Measurements from ENCODE around the gene MOB3A. TPM values are rescaled to one million over a fixed set of nuclear protein-coding genes. Genes with fewer than 3 reads are reported as not detected.
A peak's percentile ranks its signal among the peaks of the same experiment; 100 is the strongest.
"Not testable (repeated sequence)": the region's sequence is repeated elsewhere in the genome, so short reads cannot be mapped to it uniquely, and the experiment has no call there.

Gene MOB3A
- total and polyA plus RNA-seq, 2 donors (not counting 1 experiment from before 2014, with no cell fraction given) = 17.2 to 34.8 TPM

DNA sequence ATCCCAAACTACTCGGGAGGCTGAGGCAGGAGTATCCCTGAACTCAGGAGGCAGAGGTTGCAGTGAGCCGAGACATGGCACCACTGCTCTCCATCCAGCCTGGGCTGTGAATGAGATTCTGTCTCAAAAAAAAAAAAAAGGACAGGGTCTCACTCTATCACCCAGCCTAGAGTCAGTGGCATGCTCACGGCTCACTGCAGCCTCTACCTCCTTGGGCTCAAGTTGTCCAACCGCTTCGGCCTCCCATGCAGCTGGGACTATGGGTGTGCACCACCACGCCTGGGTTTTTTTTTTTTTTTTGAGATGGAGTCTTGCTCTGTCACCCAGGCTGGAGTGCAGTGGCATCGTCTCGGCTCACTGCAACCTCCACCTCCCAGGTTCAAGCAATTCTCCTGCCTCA lies 59.7 kb downstream of the MOB3A start:
- DNase-seq (ENCODE audit: low read depth in 2 of 2) = no peak
- no peak overlapping the region for H3K4me3 ChIP-seq (replicated peaks in 1 of 4; ENCODE audit: control extremely low read depth in 1 of 4, insufficient read depth in 1 of 4, low read depth in 3 of 4, low read length in 4 of 4)
- peaks cover 9% of the 10 kb centered on the region for H3K36me3 ChIP-seq (ENCODE audit: control insufficient read depth, insufficient read depth, low read length)
- H3K4me2 ChIP-seq (ENCODE audit: extremely low read depth, insufficient read depth, low read length) = no peak overlapping the region
- H3K9ac ChIP-seq (ENCODE audit: insufficient read depth, low read length) = no peak overlapping the region
- no peaks in the 10 kb centered on the region for H4K20me1 ChIP-seq (ENCODE audit: control insufficient read depth, extremely low read depth, insufficient read depth, low read length)
- H2AFZ ChIP-seq (ENCODE audit: low read length) = no peak overlapping the region
- no peaks in the 10 kb centered on the region for H3K79me2 ChIP-seq (ENCODE audit: control insufficient read depth, insufficient read depth, low read length)
- H3K27me3 ChIP-seq (ENCODE audit: control insufficient read depth, insufficient read depth, low read length) = no peaks in the 10 kb centered on the region
- TF ChIP-seq EZH2 (IDR thresholded peaks at IDR 0.05; ENCODE audit: low read length, missing control alignments) (no peak), CTCF (conservative IDR thresholded peaks at IDR 0.05 in 1 of 2, IDR thresholded peaks at IDR 0.05 in 1 of 2; ENCODE audit: low read depth in 1 of 2, low read length in 2 of 2) (no peak)
- H3K9me3 ChIP-seq (ENCODE audit: control insufficient read depth, insufficient read depth, low read depth, low read length) = no peaks in the 10 kb centered on the region
- H3K4me1 ChIP-seq (ENCODE audit: control insufficient read depth, extremely low read depth, insufficient read depth, low read length) = peaks cover 10% of the 10 kb centered on the region
- no peak overlapping the region for H3K27ac ChIP-seq (ENCODE audit: insufficient read depth, low read length)

DNA sequence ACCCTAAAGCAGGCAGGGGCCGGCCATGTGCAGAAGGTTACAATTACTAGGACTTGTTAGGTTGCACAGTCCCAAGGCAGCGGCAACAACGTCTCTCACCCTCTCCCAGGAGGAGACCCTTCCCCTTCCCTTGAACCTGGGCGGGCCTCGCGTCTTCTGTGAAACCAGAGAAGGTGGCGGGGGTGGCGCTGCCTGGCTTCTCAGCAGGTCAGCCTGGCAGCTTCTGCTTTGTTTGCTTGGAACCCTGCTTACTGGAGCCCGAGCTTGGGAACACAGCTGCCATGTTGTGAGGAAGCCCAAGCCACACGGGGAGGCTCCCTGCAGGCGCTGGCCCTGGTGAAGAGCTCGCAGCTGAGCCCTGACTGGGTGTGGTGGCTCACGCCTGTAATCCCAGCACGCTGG lies 60.5 kb downstream of the MOB3A start:
- Histone ChIP-seq H4K20me1 (ENCODE audit: control insufficient read depth, extremely low read depth, insufficient read depth, low read length) (no peaks in the 10 kb centered on the region), H3K9me3 (ENCODE audit: control insufficient read depth, insufficient read depth, low read depth, low read length) (no peaks in the 10 kb centered on the region), H3K36me3 (ENCODE audit: control insufficient read depth, insufficient read depth, low read length) (peaks cover 5% of the 10 kb centered on the region), H3K4me3 (replicated peaks in 1 of 4; ENCODE audit: control extremely low read depth in 1 of 4, insufficient read depth in 1 of 4, low read depth in 3 of 4, low read length in 4 of 4) (no peak overlapping the region), H3K4me1 (ENCODE audit: control insufficient read depth, extremely low read depth, insufficient read depth, low read length) (peaks cover 10% of the 10 kb centered on the region), H3K27ac (ENCODE audit: insufficient read depth, low read length) (no peak overlapping the region), H3K79me2 (ENCODE audit: control insufficient read depth, insufficient read depth, low read length) (no peaks in the 10 kb centered on the region), H3K9ac (ENCODE audit: insufficient read depth, low read length) (no peak overlapping the region), H3K27me3 (ENCODE audit: control insufficient read depth, insufficient read depth, low read length) (no peaks in the 10 kb centered on the region), H2AFZ (ENCODE audit: low read length) (no peak overlapping the region), H3K4me2 (ENCODE audit: extremely low read depth, insufficient read depth, low read length) (no peak overlapping the region)
- TF ChIP-seq CTCF (conservative IDR thresholded peaks at IDR 0.05 in 1 of 2, IDR thresholded peaks at IDR 0.05 in 1 of 2; ENCODE audit: low read depth in 1 of 2, low read length in 2 of 2) = no peak
- no peak for TF ChIP-seq EZH2 (IDR thresholded peaks at IDR 0.05; ENCODE audit: low read length, missing control alignments)
- DNase-seq (ENCODE audit: low read depth in 2 of 2) = no peak

DNA sequence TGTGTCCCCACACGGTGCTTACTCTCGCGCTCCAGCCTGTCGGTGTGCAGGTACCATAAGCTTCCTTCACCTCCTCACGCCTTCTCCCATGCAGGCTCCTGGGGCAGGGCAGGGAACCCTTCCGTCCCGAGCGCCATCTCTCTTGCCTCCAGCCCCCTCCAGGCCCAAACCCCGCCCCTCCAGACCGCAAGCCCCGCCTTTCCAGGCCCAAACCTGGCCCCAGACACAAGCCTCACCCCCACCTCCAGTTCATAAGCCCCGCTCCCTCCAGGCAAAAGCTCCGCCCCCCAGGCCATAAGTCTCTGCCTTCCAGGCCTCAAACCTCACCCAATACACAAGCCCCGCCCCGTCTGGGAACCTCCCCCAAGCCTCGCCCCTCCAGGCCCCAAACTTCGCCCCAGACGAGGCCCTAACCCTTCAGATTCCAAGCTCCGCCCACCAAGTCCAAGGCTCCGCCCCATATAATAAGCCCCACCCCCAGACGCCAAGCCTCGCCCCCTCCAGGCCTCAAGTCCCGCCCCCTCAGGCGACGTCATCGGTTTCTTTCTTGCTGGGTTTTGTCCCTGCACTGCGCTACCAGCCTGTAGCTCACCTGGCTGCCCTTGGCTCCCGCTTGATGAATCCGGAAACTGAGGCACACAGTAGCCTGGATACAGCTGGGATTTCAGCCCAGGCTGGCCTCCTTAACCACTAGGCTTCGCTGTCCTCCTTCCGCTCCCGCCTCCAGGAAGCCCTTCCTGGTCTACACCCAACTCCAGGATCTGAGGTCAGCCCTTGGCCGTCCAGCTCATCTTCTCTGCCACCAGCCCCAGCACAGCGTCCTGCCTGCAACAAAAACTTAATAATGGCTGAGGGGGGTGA lies 61.2 kb downstream of the MOB3A start:
- DNase-seq (ENCODE audit: low read depth in 2 of 2) = peak in 1 of 2 donors; percentile 56
- TF ChIP-seq EZH2 (IDR thresholded peaks at IDR 0.05; ENCODE audit: low read length, missing control alignments) (no peak), CTCF (conservative IDR thresholded peaks at IDR 0.05 in 1 of 2, IDR thresholded peaks at IDR 0.05 in 1 of 2; ENCODE audit: low read depth in 1 of 2, low read length in 2 of 2) (no peak)
- Histone ChIP-seq H3K27me3 (ENCODE audit: control insufficient read depth, insufficient read depth, low read length) (no peaks in the 10 kb centered on the region), H2AFZ (ENCODE audit: low read length) (no peak overlapping the region), H3K4me2 (ENCODE audit: extremely low read depth, insufficient read depth, low read length) (no peak overlapping the region), H3K4me3 (replicated peaks in 1 of 4; ENCODE audit: control extremely low read depth in 1 of 4, insufficient read depth in 1 of 4, low read depth in 3 of 4, low read length in 4 of 4) (no peak overlapping the region), H3K36me3 (ENCODE audit: control insufficient read depth, insufficient read depth, low read length) (peaks cover 3% of the 10 kb centered on the region), H3K4me1 (ENCODE audit: control insufficient read depth, extremely low read depth, insufficient read depth, low read length) (peaks cover 10% of the 10 kb centered on the region), H3K27ac (ENCODE audit: insufficient read depth, low read length) (no peak overlapping the region), H3K9me3 (ENCODE audit: control insufficient read depth, insufficient read depth, low read depth, low read length) (no peaks in the 10 kb centered on the region), H3K79me2 (ENCODE audit: control insufficient read depth, insufficient read depth, low read length) (no peaks in the 10 kb centered on the region), H4K20me1 (ENCODE audit: control insufficient read depth, extremely low read depth, insufficient read depth, low read length) (no peaks in the 10 kb centered on the region), H3K9ac (ENCODE audit: insufficient read depth, low read length) (no peak overlapping the region)

- H3K27ac ChIP-seq (ENCODE audit: insufficient read depth, low read length); H3K9me3 ChIP-seq (ENCODE audit: control insufficient read depth, insufficient read depth, low read depth, low read length); H3K36me3 ChIP-seq (ENCODE audit: control insufficient read depth, insufficient read depth, low read length); H4K20me1 ChIP-seq (ENCODE audit: control insufficient read depth, extremely low read depth, insufficient read depth, low read length); H3K9ac ChIP-seq (ENCODE audit: insufficient read depth, low read length); H3K4me2 ChIP-seq (ENCODE audit: extremely low read depth, insufficient read depth, low read length); H3K4me1 ChIP-seq (ENCODE audit: control insufficient read depth, extremely low read depth, insufficient read depth, low read length); H3K79me2 ChIP-seq (ENCODE audit: control insufficient read depth, insufficient read depth, low read length); H3K4me3 ChIP-seq (replicated peaks in 1 of 4; ENCODE audit: control extremely low read depth in 1 of 4, insufficient read depth in 1 of 4, low read depth in 3 of 4, low read length in 4 of 4); H3K27me3 ChIP-seq (ENCODE audit: control insufficient read depth, insufficient read depth, low read length); H2AFZ ChIP-seq (ENCODE audit: low read length); DNase-seq (ENCODE audit: low read depth in 2 of 2): not testable (repeated sequence)
Measured at GRCh38 chr19:2034253-2034652, 61.9 kb downstream of the MOB3A start.
